ENCODE results near the gene ANAPC15. TPM values are rescaled to one million over a fixed set of nuclear protein-coding genes. Genes with fewer than 3 reads are reported as not detected.

Gene ANAPC15
- total RNA-seq, 1 experiment from 2014 or later, result 75.4 TPM

GRCh38 chr11:72112143-72112977 lies at the start of gene ANAPC15 (continued):
- peak; percentile 75; the same call in 1 of the 2 replicates for TF ChIP-seq MAX (CRISPR knock-in tag; IDR thresholded peaks at IDR 0.05)
- TF ChIP-seq ZMAT4 (CRISPR knock-in tag; IDR thresholded peaks at IDR 0.05), result 0 out of 2 replicates have a peak, but pooled peaks have one; percentile 15
- no peak for TF ChIP-seq ZNF219 (CRISPR knock-in tag; IDR thresholded peaks at IDR 0.05; ENCODE audit: borderline replicate concordance)
- TF ChIP-seq ZNF512 (CRISPR knock-in tag; IDR thresholded peaks at IDR 0.05; ENCODE audit: borderline replicate concordance), result no peak
- TF ChIP-seq ARID4B (CRISPR knock-in tag; IDR thresholded peaks at IDR 0.05; ENCODE audit: borderline replicate concordance), result peak; percentile 38; the same call in 1 of the 2 replicates

GRCh38 chr11:72160319-72160718 lies 47.8 kb upstream of the ANAPC15 start:
- Mint-ChIP-seq H3K9me3 (peaks cover 16% of the 10 kb centered on the region), H3K4me1 (no peaks in the 10 kb centered on the region), H3K36me3 (peaks cover 6% of the 10 kb centered on the region; the same call in 1 of the 2 replicates), H3K27me3 (ENCODE audit: low read depth) (peaks cover 23% of the 10 kb centered on the region), H3K27ac (no peak overlapping the region), H3K4me3 (no peak overlapping the region)
- no peak for TF ChIP-seq ZNF532 (CRISPR knock-in tag; IDR thresholded peaks at IDR 0.05; ENCODE audit: borderline replicate concordance)
- TF ChIP-seq NFE2L1 (CRISPR knock-in tag; IDR thresholded peaks at IDR 0.05), result no peak
- TF ChIP-seq SP1 (CRISPR knock-in tag; conservative IDR thresholded peaks at IDR 0.05), result no peak
- no peak for TF ChIP-seq GTF2I (CRISPR knock-in tag; conservative IDR thresholded peaks at IDR 0.05)
- TF ChIP-seq ARID4B (CRISPR knock-in tag; IDR thresholded peaks at IDR 0.05; ENCODE audit: borderline replicate concordance), result no peak
- TF ChIP-seq ZNF263 (CRISPR knock-in tag; IDR thresholded peaks at IDR 0.05; ENCODE audit: low read depth), result no peak
- TF ChIP-seq MXD4 (CRISPR knock-in tag; IDR thresholded peaks at IDR 0.05; ENCODE audit: borderline replicate concordance), result no peak
- TF ChIP-seq JAZF1 (CRISPR knock-in tag; IDR thresholded peaks at IDR 0.05), result no peak
- no peak for TF ChIP-seq PRRX2 (CRISPR knock-in tag; IDR thresholded peaks at IDR 0.05)
- no peak for TF ChIP-seq HMGA2 (CRISPR knock-in tag; IDR thresholded peaks at IDR 0.05)
- TF ChIP-seq ETV6 (CRISPR knock-in tag; IDR thresholded peaks at IDR 0.05), result no peak
- no peak for TF ChIP-seq CREB1 (CRISPR knock-in tag; IDR thresholded peaks at IDR 0.05)
- ATAC-seq (no peak), DNase-seq (ENCODE audit: low spot score) (no peak)
- CTCF ChIA-PET, result interaction anchor here (1.7 kb wide), 1 partner anchor 16 kb away, joined by 12 read pairs; no protein-coding TSS in a partner anchor
- POLR2A ChIA-PET, result no interaction called here

Measured in WTC11 (cell line).